Activated effector memory CD4-positive, alpha-beta T cell treated with anti-CD3 and anti-CD28 coated beads, Interleukin-2, amount 50 U/mL, for 16 hours (primary cell): Measurements from ENCODE around the gene SAMD13.
"Not testable (repeated sequence)": the region's sequence is repeated elsewhere in the genome, so short reads cannot be mapped to it uniquely, and the experiment has no call there.

Experiments used
- DNase-seq: peaks from one replicate; pipeline ENCODE4 v3.0.0-alpha.2; 2020

SAMD13 gene

GRCh38 chr1:84287389-84287788 lies 14.1 kb upstream of the SAMD13 start:
- DNase-seq = not testable (repeated sequence)

GRCh38 chr1:84289169-84289785 lies 12.2 kb upstream of the SAMD13 start:
- DNase-seq = no peak

- DNase-seq = no peak
Observed at GRCh38 chr1:84291882-84292655, 9.4 kb upstream of the SAMD13 start.

GRCh38 chr1:84293766-84294165 lies 7.7 kb upstream of the SAMD13 start:
- no peak for DNase-seq

GRCh38 chr1:84294751-84295150 lies 6.8 kb upstream of the SAMD13 start:
- DNase-seq = no peak

- DNase-seq = no peak
Observed at GRCh38 chr1:84297546-84298244, 3.8 kb upstream of the SAMD13 start.

GRCh38 chr1:84298328-84298683 lies 3.2 kb upstream of the SAMD13 start:
- DNase-seq = peak; percentile 74

- DNase-seq = peak; percentile 63
Observed at GRCh38 chr1:84298684-84299535, 2.6 kb upstream of the SAMD13 start.

GRCh38 chr1:84299536-84300170 lies 1.9 kb upstream of the SAMD13 start:
- DNase-seq = no peak

GRCh38 chr1:84300501-84300900 lies 1.0 kb upstream of the SAMD13 start:
- no peak for DNase-seq

- no peak for DNase-seq
Observed at GRCh38 chr1:84301785-84302385, 377 bp downstream of the SAMD13 start.

- no peak for DNase-seq
Observed at GRCh38 chr1:84303314-84303830, 1.9 kb downstream of the SAMD13 start.

GRCh38 chr1:84307398-84307797 lies 5.9 kb downstream of the SAMD13 start:
- no peak for DNase-seq

- DNase-seq = no peak
Observed at GRCh38 chr1:84311296-84311695, 9.8 kb downstream of the SAMD13 start.

GRCh38 chr1:84319662-84320061 lies 18.2 kb downstream of the SAMD13 start:
- DNase-seq = no peak

GRCh38 chr1:84327830-84328229 lies 26.3 kb downstream of the SAMD13 start:
- no peak for DNase-seq

GRCh38 chr1:84330125-84330984 lies 28.8 kb downstream of the SAMD13 start:
- DNase-seq = no peak

GRCh38 chr1:84339503-84339902 lies 38.0 kb downstream of the SAMD13 start:
- DNase-seq = no peak

- no peak for DNase-seq
Observed at GRCh38 chr1:84344286-84344685, 42.8 kb downstream of the SAMD13 start.

- DNase-seq = no peak
Observed at GRCh38 chr1:84345220-84345619, 43.7 kb downstream of the SAMD13 start.
